ENCODE results near the gene ARHGEF4.

ARHGEF4 gene

GRCh38 chr2:130846233-130846632, 9.5 kb downstream of the ARHGEF4 start:
- Histone ChIP-seq H3K9me3 (ENCODE audit: insufficient read depth, low read depth, low read length) (no peaks in the 10 kb centered on the region), H3K4me3 (ENCODE audit: low read length, poor library complexity, severe bottlenecking) (no peak overlapping the region), H3K36me3 (ENCODE audit: insufficient read depth, low read length) (no peaks in the 10 kb centered on the region), H3K9me2 (replicated peaks; ENCODE audit: low read depth, low read length) (no peaks in the 10 kb centered on the region), H3F3A (ENCODE audit: low read depth) (no peaks in the 10 kb centered on the region), H3K4me2 (ENCODE audit: low read depth, low read length, poor library complexity, severe bottlenecking) (no peak overlapping the region), H3K27me3 (ENCODE audit: insufficient read depth, low read length, poor library complexity, severe bottlenecking) (no peaks in the 10 kb centered on the region), H2AFZ (ENCODE audit: low read length) (no peak overlapping the region), H3K9ac (ENCODE audit: low read depth, low read length, poor library complexity, severe bottlenecking) (no peak overlapping the region), H4K20me1 (ENCODE audit: insufficient read depth, low read length, poor library complexity, severe bottlenecking) (no peaks in the 10 kb centered on the region), H3K79me2 (ENCODE audit: insufficient read depth, low read length) (no peaks in the 10 kb centered on the region), H3K4me1 (ENCODE audit: insufficient read depth, low read length, poor library complexity, severe bottlenecking) (no peaks in the 10 kb centered on the region)
- TF ChIP-seq CTCF (conservative IDR thresholded peaks at IDR 0.05; ENCODE audit: low read length) (no peak), EZH2phosphoT487 (IDR thresholded peaks at IDR 0.05; ENCODE audit: borderline replicate concordance) (no peak)

DNA sequence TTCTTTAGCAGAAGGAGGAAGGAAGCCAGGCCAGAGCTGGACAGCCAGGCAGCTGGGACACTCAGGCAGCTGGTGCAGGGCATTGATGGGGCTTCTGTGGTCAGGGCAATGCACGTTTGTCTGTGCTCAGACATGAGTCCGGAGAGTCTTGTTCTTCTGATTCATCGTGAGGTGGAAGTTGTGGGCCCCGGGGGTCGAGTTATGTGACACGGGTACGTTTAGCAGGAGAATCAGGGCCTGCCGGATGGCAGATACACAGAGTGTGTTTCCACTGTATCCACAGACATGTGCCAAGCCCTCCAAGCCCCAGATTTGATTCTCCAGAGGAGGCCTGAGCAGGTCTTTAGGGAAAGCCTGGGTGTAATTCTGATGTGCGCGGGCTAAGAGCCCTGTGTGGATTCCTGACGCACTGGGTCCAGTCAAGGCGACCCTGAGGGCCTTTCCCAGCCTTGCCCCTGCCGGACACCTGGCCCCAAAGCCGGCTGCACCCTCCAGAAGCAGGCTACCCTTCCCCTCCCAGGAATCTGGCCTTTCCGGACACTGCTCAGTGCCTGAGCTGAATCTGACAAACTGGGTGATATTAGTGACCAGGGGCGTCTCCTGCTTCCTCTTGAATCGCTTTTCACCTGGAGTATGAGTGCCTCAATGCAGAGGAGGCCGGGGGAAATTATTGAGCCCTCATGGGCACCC, 10.1 kb downstream of the ARHGEF4 start:
- H3K79me2 ChIP-seq (ENCODE audit: insufficient read depth, low read length) = no peaks in the 10 kb centered on the region
- no peaks in the 10 kb centered on the region for H3K9me3 ChIP-seq (ENCODE audit: insufficient read depth, low read depth, low read length)
- no peaks in the 10 kb centered on the region for H3K4me1 ChIP-seq (ENCODE audit: insufficient read depth, low read length, poor library complexity, severe bottlenecking)
- H3K4me2 ChIP-seq (ENCODE audit: low read depth, low read length, poor library complexity, severe bottlenecking) = no peak overlapping the region
- no peaks in the 10 kb centered on the region for H3F3A ChIP-seq (ENCODE audit: low read depth)
- no peak overlapping the region for H3K4me3 ChIP-seq (ENCODE audit: low read length, poor library complexity, severe bottlenecking)
- no peaks in the 10 kb centered on the region for H3K36me3 ChIP-seq (ENCODE audit: insufficient read depth, low read length)
- no peaks in the 10 kb centered on the region for H3K9me2 ChIP-seq (replicated peaks; ENCODE audit: low read depth, low read length)
- TF ChIP-seq CTCF (conservative IDR thresholded peaks at IDR 0.05; ENCODE audit: low read length) (no peak), EZH2phosphoT487 (IDR thresholded peaks at IDR 0.05; ENCODE audit: borderline replicate concordance) (no peak)
- H4K20me1 ChIP-seq (ENCODE audit: insufficient read depth, low read length, poor library complexity, severe bottlenecking) = no peaks in the 10 kb centered on the region
- H2AFZ ChIP-seq (ENCODE audit: low read length) = no peak overlapping the region
- H3K27me3 ChIP-seq (ENCODE audit: insufficient read depth, low read length, poor library complexity, severe bottlenecking) = no peaks in the 10 kb centered on the region
- H3K9ac ChIP-seq (ENCODE audit: low read depth, low read length, poor library complexity, severe bottlenecking) = no peak overlapping the region

DNA sequence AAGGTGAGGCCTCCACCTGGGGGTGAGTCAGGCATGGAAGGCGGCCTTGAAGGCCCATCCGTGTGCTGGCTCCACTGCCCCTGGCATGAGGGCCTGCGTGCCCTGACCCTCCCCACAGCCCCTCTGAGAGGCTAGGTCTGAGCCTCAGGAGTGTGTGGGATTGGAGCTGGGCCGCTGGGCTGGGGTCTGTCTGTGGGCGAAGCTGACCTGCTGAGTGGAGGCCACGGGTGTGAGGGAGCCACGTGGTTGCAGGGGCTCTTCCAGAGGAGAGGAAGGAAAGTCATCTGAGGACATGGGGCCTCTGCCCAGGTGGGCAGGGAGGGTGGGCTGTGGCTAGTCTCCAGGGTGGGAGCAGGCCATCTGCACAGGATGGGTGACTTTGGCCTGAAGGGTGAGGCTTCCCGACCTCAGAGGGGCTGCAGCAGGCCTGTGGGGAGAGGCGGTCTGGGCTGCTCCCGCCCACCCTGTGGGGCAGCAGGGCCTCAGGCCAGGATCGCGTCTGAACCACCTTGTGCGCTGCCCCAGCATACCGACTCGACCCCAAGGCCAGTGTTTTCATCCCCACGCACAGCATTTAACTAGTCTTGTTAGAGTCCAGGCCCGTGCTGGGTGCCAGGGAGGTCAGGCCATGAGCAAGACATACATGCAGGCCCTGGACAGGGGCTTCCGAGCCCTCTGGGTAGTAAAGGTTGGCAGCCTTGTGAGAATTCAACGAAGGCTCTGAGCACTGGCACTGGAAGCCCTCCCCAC, 11.2 kb downstream of the ARHGEF4 start:
- H3K27me3 ChIP-seq (ENCODE audit: insufficient read depth, low read length, poor library complexity, severe bottlenecking) = no peaks in the 10 kb centered on the region
- TF ChIP-seq CTCF (conservative IDR thresholded peaks at IDR 0.05; ENCODE audit: low read length) (no peak), EZH2phosphoT487 (IDR thresholded peaks at IDR 0.05; ENCODE audit: borderline replicate concordance) (no peak)
- H3K4me2 ChIP-seq (ENCODE audit: low read depth, low read length, poor library complexity, severe bottlenecking) = no peak overlapping the region
- H3F3A ChIP-seq (ENCODE audit: low read depth) = no peaks in the 10 kb centered on the region
- no peaks in the 10 kb centered on the region for H3K4me1 ChIP-seq (ENCODE audit: insufficient read depth, low read length, poor library complexity, severe bottlenecking)
- H4K20me1 ChIP-seq (ENCODE audit: insufficient read depth, low read length, poor library complexity, severe bottlenecking) = no peaks in the 10 kb centered on the region
- no peaks in the 10 kb centered on the region for H3K9me2 ChIP-seq (replicated peaks; ENCODE audit: low read depth, low read length)
- no peaks in the 10 kb centered on the region for H3K9me3 ChIP-seq (ENCODE audit: insufficient read depth, low read depth, low read length)
- no peak overlapping the region for H3K4me3 ChIP-seq (ENCODE audit: low read length, poor library complexity, severe bottlenecking)
- H2AFZ ChIP-seq (ENCODE audit: low read length) = no peak overlapping the region
- no peaks in the 10 kb centered on the region for H3K36me3 ChIP-seq (ENCODE audit: insufficient read depth, low read length)
- H3K79me2 ChIP-seq (ENCODE audit: insufficient read depth, low read length) = no peaks in the 10 kb centered on the region
- no peak overlapping the region for H3K9ac ChIP-seq (ENCODE audit: low read depth, low read length, poor library complexity, severe bottlenecking)

All from Loucy (cell line).